Measurements from ENCODE around the gene MIPOL1. TPM values are rescaled to one million over a fixed set of nuclear protein-coding genes. Genes with fewer than 3 reads are reported as not detected.
"Not testable (repeated sequence)": the region's sequence is repeated elsewhere in the genome, so short reads cannot be mapped to it uniquely, and the experiment has no call there.

Gene MIPOL1
- total RNA-seq, 1 experiment from 2014 or later: 13.1 TPM

GRCh38 chr14:37457334-37457733 is 259.6 kb downstream of the MIPOL1 start:
- Histone ChIP-seq H3K4me3 (no peak overlapping the region), H3K27ac (no peak overlapping the region), H2AFZ (no peak overlapping the region), H3K9me3 (ENCODE audit: insufficient read depth, low read depth) (0 out of 2 replicates have a peak, but pooled peaks cover 4% of the 10 kb centered on the region), H3K9me2 (ENCODE audit: insufficient read depth) (no peaks in the 10 kb centered on the region), H3K79me2 (ENCODE audit: low read depth) (no peaks in the 10 kb centered on the region), H3K27me3 (ENCODE audit: insufficient read depth, low read depth) (no peaks in the 10 kb centered on the region), H4K20me1 (ENCODE audit: insufficient read depth) (no peaks in the 10 kb centered on the region), H3K4me1 (replicated peaks; ENCODE audit: insufficient read depth) (no peaks in the 10 kb centered on the region), H3K36me3 (ENCODE audit: low read depth) (no peaks in the 10 kb centered on the region), H3F3A (ENCODE audit: insufficient read depth, low read depth) (no peaks in the 10 kb centered on the region), H3K4me2 (no peak overlapping the region)
- BruUV-seq (replicated peaks): no TSS peak
- TF ChIP-seq, protein P1, sequence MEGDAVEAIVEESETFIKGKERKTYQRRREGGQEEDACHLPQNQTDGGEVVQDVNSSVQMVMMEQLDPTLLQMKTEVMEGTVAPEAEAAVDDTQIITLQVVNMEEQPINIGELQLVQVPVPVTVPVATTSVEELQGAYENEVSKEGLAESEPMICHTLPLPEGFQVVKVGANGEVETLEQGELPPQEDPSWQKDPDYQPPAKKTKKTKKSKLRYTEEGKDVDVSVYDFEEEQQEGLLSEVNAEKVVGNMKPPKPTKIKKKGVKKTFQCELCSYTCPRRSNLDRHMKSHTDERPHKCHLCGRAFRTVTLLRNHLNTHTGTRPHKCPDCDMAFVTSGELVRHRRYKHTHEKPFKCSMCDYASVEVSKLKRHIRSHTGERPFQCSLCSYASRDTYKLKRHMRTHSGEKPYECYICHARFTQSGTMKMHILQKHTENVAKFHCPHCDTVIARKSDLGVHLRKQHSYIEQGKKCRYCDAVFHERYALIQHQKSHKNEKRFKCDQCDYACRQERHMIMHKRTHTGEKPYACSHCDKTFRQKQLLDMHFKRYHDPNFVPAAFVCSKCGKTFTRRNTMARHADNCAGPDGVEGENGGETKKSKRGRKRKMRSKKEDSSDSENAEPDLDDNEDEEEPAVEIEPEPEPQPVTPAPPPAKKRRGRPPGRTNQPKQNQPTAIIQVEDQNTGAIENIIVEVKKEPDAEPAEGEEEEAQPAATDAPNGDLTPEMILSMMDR (conservative IDR thresholded peaks at IDR 0.05): no peak
- no peak for TF ChIP-seq EZH2 (IDR thresholded peaks at IDR 0.05; ENCODE audit: low read depth)
- POLR2A ChIA-PET (ENCODE audit: unreplicated experiment): no interaction called here
- DNase-seq: no peak
- CTCF ChIA-PET: no interaction called here
- intact Hi-C loops (cut with micrococcal nuclease; ENCODE audit: unreplicated experiment): no loop called here

DNA sequence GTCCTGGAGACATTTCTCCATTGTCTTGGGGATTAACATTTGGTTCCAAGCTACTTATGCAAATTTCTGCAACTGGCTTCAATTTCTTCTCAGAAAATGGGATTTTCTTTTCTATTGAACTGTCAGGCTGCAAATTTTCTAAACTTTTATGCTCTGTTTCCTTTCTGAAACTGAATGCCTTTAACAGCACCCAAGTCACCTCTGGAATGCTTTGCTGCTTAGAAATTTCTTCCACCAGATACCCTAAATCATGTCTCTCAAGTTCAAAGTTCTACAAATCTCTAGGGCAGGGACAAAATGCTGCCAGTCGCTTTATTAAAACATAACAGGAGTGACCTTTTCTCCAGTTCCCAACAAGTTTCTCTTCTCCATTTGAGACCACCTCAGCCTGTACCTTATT is 264.7 kb downstream of the MIPOL1 start:
- H3K4me2 ChIP-seq; CTCF ChIA-PET; H3K36me3 ChIP-seq (ENCODE audit: low read depth); H3K9me3 ChIP-seq (ENCODE audit: insufficient read depth, low read depth); H3K27me3 ChIP-seq (ENCODE audit: insufficient read depth, low read depth); H3K9me2 ChIP-seq (ENCODE audit: insufficient read depth); POLR2A ChIA-PET (ENCODE audit: unreplicated experiment); H3F3A ChIP-seq (ENCODE audit: insufficient read depth, low read depth); intact Hi-C loops (cut with micrococcal nuclease; ENCODE audit: unreplicated experiment); H3K4me3 ChIP-seq; H2AFZ ChIP-seq; H3K27ac ChIP-seq; BruUV-seq (replicated peaks); H3K4me1 ChIP-seq (replicated peaks; ENCODE audit: insufficient read depth); H3K79me2 ChIP-seq (ENCODE audit: low read depth); H4K20me1 ChIP-seq (ENCODE audit: insufficient read depth); DNase-seq: not testable (repeated sequence)

DNA sequence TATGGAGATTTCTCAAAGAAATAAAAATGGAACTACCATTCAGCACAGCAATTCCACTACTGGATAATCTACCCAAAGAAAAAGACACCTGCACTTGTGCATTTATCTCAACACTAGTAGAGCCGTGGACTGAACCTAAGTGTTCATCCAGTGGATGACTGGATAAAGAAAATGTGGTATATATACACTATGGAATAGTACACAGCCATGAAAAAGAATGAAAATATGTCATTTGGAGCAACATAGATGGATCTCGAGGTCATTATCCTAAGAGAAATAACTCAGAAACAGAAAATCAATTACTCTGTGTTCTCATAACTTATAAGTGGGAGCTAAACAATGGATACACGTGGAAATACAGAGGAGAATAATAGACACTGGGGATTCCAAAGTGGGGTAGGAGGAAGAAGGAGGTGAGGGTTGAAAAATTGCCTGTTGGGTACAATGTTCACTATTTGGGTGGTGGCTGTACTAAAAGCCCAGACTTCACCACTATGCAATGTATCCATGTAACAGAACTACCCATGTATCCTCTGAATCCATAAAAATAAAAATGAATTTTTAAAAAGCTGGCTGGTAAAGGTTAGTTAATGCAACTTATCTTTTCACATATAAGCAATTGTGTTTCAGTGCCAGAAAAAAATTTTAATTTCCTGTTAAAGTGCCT is 266.6 kb downstream of the MIPOL1 start:
- BruUV-seq (replicated peaks): no TSS peak
- Histone ChIP-seq H3K27me3 (ENCODE audit: insufficient read depth, low read depth) (no peaks in the 10 kb centered on the region), H3K9me3 (ENCODE audit: insufficient read depth, low read depth) (0 out of 2 replicates have a peak, but pooled peaks cover 4% of the 10 kb centered on the region), H3K4me3 (no peak overlapping the region), H3K79me2 (ENCODE audit: low read depth) (no peaks in the 10 kb centered on the region), H3K4me2 (no peak overlapping the region), H4K20me1 (ENCODE audit: insufficient read depth) (no peaks in the 10 kb centered on the region), H3K9me2 (ENCODE audit: insufficient read depth) (no peaks in the 10 kb centered on the region), H3F3A (ENCODE audit: insufficient read depth, low read depth) (no peaks in the 10 kb centered on the region), H3K27ac (no peak overlapping the region), H2AFZ (no peak overlapping the region), H3K4me1 (replicated peaks; ENCODE audit: insufficient read depth) (0 out of 2 replicates have a peak, but pooled peaks cover 7% of the 10 kb centered on the region), H3K36me3 (ENCODE audit: low read depth) (no peaks in the 10 kb centered on the region)
- intact Hi-C loops (cut with micrococcal nuclease; ENCODE audit: unreplicated experiment): no loop called here
- no peak for DNase-seq
- POLR2A ChIA-PET (ENCODE audit: unreplicated experiment): no interaction called here
- TF ChIP-seq EZH2 (IDR thresholded peaks at IDR 0.05; ENCODE audit: low read depth): no peak
- TF ChIP-seq, protein P1 (conservative IDR thresholded peaks at IDR 0.05): no peak
- CTCF ChIA-PET: no interaction called here
